Panc1 (cell line): Measurements from ENCODE around the gene REEP2. TPM values are rescaled to one million over a fixed set of nuclear protein-coding genes. Genes with fewer than 3 reads are reported as not detected.

ENCODE experiments used
- ATAC-seq: fragments of 200-7000 bp; cut with Tn5 transposase; 2 replicates; pipeline ENCODE4 v1.9.1; 2020; ENCODE audit warnings: mild to moderate bottlenecking, moderate library complexity
- BruUV-seq: library from RNA; stranded (reverse); fragments of 400-500 nt; replicated peaks from 2 replicates; lab custom pipeline; 2021; lab: Mats Ljungman, UMichigan
- CTCF ChIA-PET: fragments of 300-600 bp; sonication (Branson Sonifier 250); formaldehyde crosslinking; loops from one replicate; lab custom pipeline; 2022; ENCODE audit warnings: antibody characterized with exemption; lab: Charles Lee
- POLR2A ChIA-PET: fragments of 300-600 bp; sonication (Branson Sonifier 250); formaldehyde crosslinking; loops from one replicate; lab custom pipeline; 2022; ENCODE audit warnings: antibody characterized with exemption; lab: Charles Lee
- DNase-seq: peaks from one replicate; pipeline ENCODE4 v3.0.0-alpha.2; 2010; ENCODE audit warnings: low read depth, low spot score
- H3K27ac ChIP-seq: 2 replicates; pipeline ENCODE4 v1.5.1; 2011; ENCODE audit warnings: mild to moderate bottlenecking, low read length, inconsistent platforms
- H3K27me3 ChIP-seq: fragments of 200-500 bp; sonication (Bioruptor generic); 2 replicates; pipeline ENCODE4 v1.6.0; 2014; ENCODE audit warnings: low read length, inconsistent platforms; ENCODE audit not compliant: control insufficient read depth, insufficient read depth
- H3K36me3 ChIP-seq: fragments of 200-500 bp; sonication (Bioruptor generic); 2 replicates; pipeline ENCODE4 v1.5.1; 2014; ENCODE audit warnings: inconsistent platforms, mild to moderate bottlenecking, low read length, moderate library complexity; ENCODE audit not compliant: control insufficient read depth, insufficient read depth
- H3K4me1 ChIP-seq: 2 replicates; pipeline ENCODE4 v1.5.1; 2011; ENCODE audit warnings: inconsistent platforms, mild to moderate bottlenecking, low read length, moderate library complexity; ENCODE audit not compliant: control insufficient read depth, insufficient read depth
- H3K4me3 ChIP-seq, 2 experiments: 2 replicates each; pipeline ENCODE4 v1.5.1; 2011 to 2012; ENCODE audit warnings: low read depth in 2 of 2, low read length in 2 of 2, mild to moderate bottlenecking in 2 of 2, inconsistent platforms in 1 of 2, moderate library complexity in 1 of 2
- H3K9me3 ChIP-seq: fragments of 200-500 bp; sonication (Bioruptor generic); 2 replicates; pipeline ENCODE4 v1.5.1; 2014; ENCODE audit warnings: low read depth, mild to moderate bottlenecking, inconsistent platforms, low read length, moderate library complexity; ENCODE audit not compliant: control insufficient read depth, insufficient read depth
- POLR2AphosphoS5 ChIP-seq: IDR thresholded peaks from 2 replicates; pipeline ENCODE4 v1.6.1; 2012; ENCODE audit warnings: mild to moderate bottlenecking, low read depth, low read length, moderate library complexity
- SIN3A ChIP-seq: IDR thresholded peaks from 2 replicates; pipeline ENCODE4 v1.6.1; 2012; ENCODE audit warnings: low read depth, mild to moderate bottlenecking, low read length, moderate library complexity, borderline replicate concordance; ENCODE audit not compliant: insufficient read depth
- TCF7L2 ChIP-seq: IDR thresholded peaks from 2 replicates; pipeline ENCODE4 v1.6.1; 2011; ENCODE audit warnings: mild to moderate bottlenecking, low read depth, low read length, inconsistent platforms
- in situ Hi-C: cut with HindIII; loops from 2 replicates; pipeline ENCODE4 v1.10.0; 2016; ENCODE audit warnings: low sequenced_read_pairs, low pct_unique_long_range_greater_than_20kb
- intact Hi-C: fragments of 100-400 bp; cut with micrococcal nuclease; formaldehyde crosslinking; loops from one replicate; pipeline ENCODE4 v1.10.0; 2022; ENCODE audit not compliant: unreplicated experiment
- total RNA-seq: library from RNA; stranded (reverse); gene quantifications from one replicate; pipeline ENCODE4 v1.2.1, GENCODE V29; 2021; ENCODE audit not compliant: unreplicated experiment
- TF ChIP-seq, protein P1 (sequence below): fragments of 450-650 bp; IDR thresholded peaks from 2 replicates; pipeline ENCODE4 v1.5.1; 2017; ENCODE audit warnings: mild to moderate bottlenecking
- TF ChIP-seq, protein P2 (sequence below), 2 experiments: IDR thresholded peaks; 2 replicates each; pipeline ENCODE4 v1.6.1; 2011 to 2012; ENCODE audit warnings: low read depth in 2 of 2, control low read depth in 1 of 2, low read length in 1 of 2, mild to moderate bottlenecking in 1 of 2, moderate library complexity in 1 of 2; ENCODE audit not compliant: insufficient read depth in 1 of 2

REEP2 gene
- total RNA-seq, 1 experiment from 2014 or later = 6.5 TPM

DNA sequence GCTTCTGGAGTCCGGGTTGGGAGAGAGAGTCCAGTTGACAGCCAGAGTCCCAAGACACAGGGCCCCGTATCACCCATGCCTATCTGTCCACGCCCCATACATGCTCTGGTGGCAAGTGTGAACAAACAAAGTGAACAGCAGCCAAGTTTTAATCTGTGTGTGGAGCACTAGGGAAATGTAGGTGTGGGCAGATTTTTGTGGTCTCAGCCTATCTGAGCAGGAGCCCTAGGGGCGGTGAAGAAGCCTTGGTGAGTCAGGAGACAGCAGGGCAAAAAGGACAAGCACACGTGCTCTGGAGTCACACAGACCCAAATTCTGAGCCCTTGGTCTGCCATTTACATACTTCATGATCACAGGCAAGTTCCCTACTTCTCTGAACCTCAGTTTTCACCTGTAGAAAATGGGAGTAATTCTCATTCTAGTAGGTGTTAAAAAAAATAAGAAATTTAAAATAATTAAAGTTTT lies 49.7 kb downstream of the REEP2 start:
- H3K4me3 ChIP-seq = no peak overlapping the region
- POLR2A ChIA-PET = no interaction called here
- no peaks in the 10 kb centered on the region for H3K9me3 ChIP-seq
- DNase-seq (no peak), ATAC-seq (no peak)
- in situ Hi-C loops = no loop called here
- H3K36me3 ChIP-seq = no peaks in the 10 kb centered on the region
- no peaks in the 10 kb centered on the region for H3K27me3 ChIP-seq
- TF ChIP-seq, protein P1, sequence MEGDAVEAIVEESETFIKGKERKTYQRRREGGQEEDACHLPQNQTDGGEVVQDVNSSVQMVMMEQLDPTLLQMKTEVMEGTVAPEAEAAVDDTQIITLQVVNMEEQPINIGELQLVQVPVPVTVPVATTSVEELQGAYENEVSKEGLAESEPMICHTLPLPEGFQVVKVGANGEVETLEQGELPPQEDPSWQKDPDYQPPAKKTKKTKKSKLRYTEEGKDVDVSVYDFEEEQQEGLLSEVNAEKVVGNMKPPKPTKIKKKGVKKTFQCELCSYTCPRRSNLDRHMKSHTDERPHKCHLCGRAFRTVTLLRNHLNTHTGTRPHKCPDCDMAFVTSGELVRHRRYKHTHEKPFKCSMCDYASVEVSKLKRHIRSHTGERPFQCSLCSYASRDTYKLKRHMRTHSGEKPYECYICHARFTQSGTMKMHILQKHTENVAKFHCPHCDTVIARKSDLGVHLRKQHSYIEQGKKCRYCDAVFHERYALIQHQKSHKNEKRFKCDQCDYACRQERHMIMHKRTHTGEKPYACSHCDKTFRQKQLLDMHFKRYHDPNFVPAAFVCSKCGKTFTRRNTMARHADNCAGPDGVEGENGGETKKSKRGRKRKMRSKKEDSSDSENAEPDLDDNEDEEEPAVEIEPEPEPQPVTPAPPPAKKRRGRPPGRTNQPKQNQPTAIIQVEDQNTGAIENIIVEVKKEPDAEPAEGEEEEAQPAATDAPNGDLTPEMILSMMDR = no peak
- TF ChIP-seq, protein P2, sequence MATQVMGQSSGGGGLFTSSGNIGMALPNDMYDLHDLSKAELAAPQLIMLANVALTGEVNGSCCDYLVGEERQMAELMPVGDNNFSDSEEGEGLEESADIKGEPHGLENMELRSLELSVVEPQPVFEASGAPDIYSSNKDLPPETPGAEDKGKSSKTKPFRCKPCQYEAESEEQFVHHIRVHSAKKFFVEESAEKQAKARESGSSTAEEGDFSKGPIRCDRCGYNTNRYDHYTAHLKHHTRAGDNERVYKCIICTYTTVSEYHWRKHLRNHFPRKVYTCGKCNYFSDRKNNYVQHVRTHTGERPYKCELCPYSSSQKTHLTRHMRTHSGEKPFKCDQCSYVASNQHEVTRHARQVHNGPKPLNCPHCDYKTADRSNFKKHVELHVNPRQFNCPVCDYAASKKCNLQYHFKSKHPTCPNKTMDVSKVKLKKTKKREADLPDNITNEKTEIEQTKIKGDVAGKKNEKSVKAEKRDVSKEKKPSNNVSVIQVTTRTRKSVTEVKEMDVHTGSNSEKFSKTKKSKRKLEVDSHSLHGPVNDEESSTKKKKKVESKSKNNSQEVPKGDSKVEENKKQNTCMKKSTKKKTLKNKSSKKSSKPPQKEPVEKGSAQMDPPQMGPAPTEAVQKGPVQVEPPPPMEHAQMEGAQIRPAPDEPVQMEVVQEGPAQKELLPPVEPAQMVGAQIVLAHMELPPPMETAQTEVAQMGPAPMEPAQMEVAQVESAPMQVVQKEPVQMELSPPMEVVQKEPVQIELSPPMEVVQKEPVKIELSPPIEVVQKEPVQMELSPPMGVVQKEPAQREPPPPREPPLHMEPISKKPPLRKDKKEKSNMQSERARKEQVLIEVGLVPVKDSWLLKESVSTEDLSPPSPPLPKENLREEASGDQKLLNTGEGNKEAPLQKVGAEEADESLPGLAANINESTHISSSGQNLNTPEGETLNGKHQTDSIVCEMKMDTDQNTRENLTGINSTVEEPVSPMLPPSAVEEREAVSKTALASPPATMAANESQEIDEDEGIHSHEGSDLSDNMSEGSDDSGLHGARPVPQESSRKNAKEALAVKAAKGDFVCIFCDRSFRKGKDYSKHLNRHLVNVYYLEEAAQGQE (IDR thresholded peaks at IDR 0.05; ENCODE audit: insufficient read depth in 1 of 2, low read depth in 2 of 2, low read length in 1 of 2) = no peak
- peaks cover 4% of the 10 kb centered on the region; the same call in 1 of the 2 replicates for H3K4me1 ChIP-seq
- BruUV-seq = no TSS peak
- intact Hi-C loops = no loop called here
- CTCF ChIA-PET = no interaction called here
- no peak overlapping the region for H3K27ac ChIP-seq

DNA sequence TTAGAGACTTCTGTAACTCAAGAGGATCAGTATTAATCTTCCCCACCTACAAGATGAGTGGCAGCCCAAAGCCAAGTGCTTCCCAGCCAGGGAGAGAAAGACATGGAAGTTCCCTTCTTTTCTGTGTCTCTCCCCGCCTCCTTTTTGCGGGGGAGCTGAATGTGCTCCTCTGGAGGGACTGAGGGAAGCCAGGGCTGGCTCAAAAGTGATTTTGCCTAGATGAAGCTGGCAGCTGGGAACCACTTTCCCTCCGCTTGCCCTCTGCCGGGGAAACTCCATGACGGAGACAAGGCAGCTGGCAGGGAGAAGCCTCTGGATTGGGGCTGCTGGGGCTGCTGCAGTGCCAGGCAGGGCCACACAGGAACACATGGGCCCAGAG lies 50.8 kb downstream of the REEP2 start:
- Histone ChIP-seq H3K4me3 (no peak overlapping the region), H3K4me1 (peaks cover 4% of the 10 kb centered on the region; the same call in 1 of the 2 replicates), H3K9me3 (no peaks in the 10 kb centered on the region), H3K27ac (no peak overlapping the region), H3K27me3 (no peaks in the 10 kb centered on the region), H3K36me3 (no peaks in the 10 kb centered on the region)
- ChIA-PET CTCF (no interaction called here), POLR2A (no interaction called here)
- no peak for ATAC-seq
- DNase-seq = no peak
- in situ Hi-C loops = no loop called here
- TF ChIP-seq TCF7L2 = no peak
- TF ChIP-seq, protein P1 = no peak
- TF ChIP-seq, protein P2 (IDR thresholded peaks at IDR 0.05; ENCODE audit: insufficient read depth in 1 of 2, low read depth in 2 of 2, low read length in 1 of 2) = no peak
- no peak for TF ChIP-seq POLR2AphosphoS5
- no peak for TF ChIP-seq SIN3A
- no TSS peak for BruUV-seq
- intact Hi-C loops = no loop called here
